K562 (cell line): ENCODE data around the gene NUCKS1. TPM values are rescaled to one million over a fixed set of nuclear protein-coding genes. Genes with fewer than 3 reads are reported as not detected.

Experiments
- CCNT2 ChIP-seq: IDR thresholded peaks from 2 replicates; pipeline ENCODE4 v1.6.1; 2011; ENCODE audit warnings: borderline replicate concordance, low read depth, mild to moderate bottlenecking, moderate library complexity, mixed read lengths, low read length; ENCODE audit not compliant: insufficient read length; ENCODE audit errors: extremely low read depth
- CHCHD3 ChIP-seq: fragments of 250-450 bp; sonication (Bioruptor Pico); IDR thresholded peaks from 2 replicates; pipeline ENCODE4 v2.1.2; 2022; ENCODE audit warnings: mild to moderate bottlenecking
- ERF ChIP-seq: fragments of 450-650 bp; formaldehyde crosslinking; IDR thresholded peaks from 2 replicates; pipeline ENCODE4 v1.4.0; 2020; ENCODE audit warnings: mild to moderate bottlenecking, mixed read lengths
- HDAC6 ChIP-seq: IDR thresholded peaks from 2 replicates; pipeline ENCODE4 v1.6.1; 2012; ENCODE audit warnings: low read depth, mild to moderate bottlenecking, control low read depth, inconsistent platforms, low read length, moderate library complexity
- HMGN3 ChIP-seq: IDR thresholded peaks from 2 replicates; pipeline ENCODE4 v1.6.1; 2011; ENCODE audit warnings: borderline replicate concordance, low read depth, mild to moderate bottlenecking, mixed read lengths, low read length; ENCODE audit not compliant: insufficient read length; ENCODE audit errors: extremely low read depth
- IFI16 ChIP-seq: fragments of 250-450 bp; sonication (Bioruptor Pico); IDR thresholded peaks from 2 replicates; pipeline ENCODE4 v2.1.2; 2022; ENCODE audit warnings: mild to moderate bottlenecking, inconsistent platforms
- KDM5B ChIP-seq: fragments of 200-600 bp; sonication (generic); IDR thresholded peaks from 2 replicates; pipeline ENCODE4 v1.6.1; 2012; ENCODE audit warnings: low read depth, mild to moderate bottlenecking, moderate library complexity, low read length, control low read depth, inconsistent platforms; ENCODE audit not compliant: insufficient replicate concordance
- KHSRP ChIP-seq: fragments of 450-650 bp; IDR thresholded peaks from 2 replicates; pipeline ENCODE4 v1.6.1; 2017
- RNF2 ChIP-seq: sonication (generic); IDR thresholded peaks from 2 replicates; pipeline ENCODE4 v1.6.1; 2016
- TRIM28 ChIP-seq: fragments of 450-650 bp; IDR thresholded peaks from 2 replicates; pipeline ENCODE4 v1.6.1; 2017
- U2AF1 ChIP-seq: fragments of 200-400 bp; formaldehyde crosslinking; optimal IDR thresholded peaks from 2 replicates; pipeline ENCODE3; 2017; ENCODE audit warnings: mild to moderate bottlenecking, low read depth, low read length, moderate library complexity
- ZNF124 ChIP-seq: sonication (generic); formaldehyde crosslinking; IDR thresholded peaks from 2 replicates; pipeline ENCODE4 v1.8.1; 2022; ENCODE audit warnings: missing genetic modification reagents
- ZNF184 ChIP-seq: sonication (generic); formaldehyde crosslinking; IDR thresholded peaks from 2 replicates; pipeline ENCODE4 v1.5.0; 2020; ENCODE audit warnings: missing genetic modification reagents
- ZNF444 ChIP-seq: fragments of 250-450 bp; sonication (Bioruptor Pico); IDR thresholded peaks from 2 replicates; pipeline ENCODE4 v1.4.0; 2020; ENCODE audit warnings: mild to moderate bottlenecking, moderate library complexity
- ZNF583 ChIP-seq: fragments of 250-450 bp; sonication (Bioruptor Pico); IDR thresholded peaks from 2 replicates; pipeline ENCODE4 v1.4.0; 2020
- ZNF589 ChIP-seq: fragments of 200-800 bp; sonication (Bioruptor generic); IDR thresholded peaks from 2 replicates; pipeline ENCODE4 v1.6.1; 2016; ENCODE audit warnings: low read depth, missing genetic modification characterization, missing compliant biosample characterization
- polyA plus RNA-seq, 8 experiments: library from polyadenylated mRNA; depleted of rRNA in 4 of 8; stranded (reverse) in 5 of 8; unstranded in 3 of 8; fragments of >200 nt; fragmentation: Nextera tagmentation in 2 of 8; fragmentation: Illumina TruSeq in 1 of 8; extraction: Ambion mirVana in 2 of 8; extraction: Trizol in 1 of 8; gene quantifications; 2 replicates each; pipeline versions ENCODE4 v1.2.1 to v1.2.3, GENCODE V29; 2011 to 2014; ENCODE audit warnings: inconsistent platforms in 1 of 8, missing spikeins in 1 of 8
- total RNA-seq, 7 experiments: library from RNA; depleted of rRNA in 6 of 7; stranded (reverse); fragments of >200 nt in 6 of 7; fragmentation: Illumina TruSeq in 2 of 7; extraction: Trizol in 2 of 7; gene quantifications; 2 replicates each; pipeline versions ENCODE4 v1.2.1 to v1.2.3, GENCODE V29; 2011 to 2021; ENCODE audit warnings: low replicate concordance in 1 of 7
- TF ChIP-seq, protein P1 (sequence below): sonication (generic); formaldehyde crosslinking; IDR thresholded peaks from 2 replicates; pipeline ENCODE4 v1.8.1; 2023; ENCODE audit warnings: mild to moderate bottlenecking, missing genetic modification reagents
- TF ChIP-seq, protein P2 (sequence below): conservative IDR thresholded peaks from 2 replicates; pipeline ENCODE4 v1.6.1; 2011; ENCODE audit warnings: low read depth, mild to moderate bottlenecking, low read length; ENCODE audit not compliant: control insufficient read depth
- TF ChIP-seq, protein P3 (sequence below): fragments of 450-650 bp; formaldehyde crosslinking; IDR thresholded peaks from 2 replicates; pipeline ENCODE4 v1.4.0; 2020; ENCODE audit warnings: mild to moderate bottlenecking, mixed read lengths
- TF ChIP-seq, protein P4 (sequence below): fragments of 450-650 bp; IDR thresholded peaks from 2 replicates; pipeline ENCODE4 v1.6.1; 2018; ENCODE audit warnings: mild to moderate bottlenecking, low read depth; ENCODE audit not compliant: partially characterized antibody

NUCKS1 gene
- total and polyA plus RNA-seq, 9 of the 15 experiments (the other 6 are each of a cell fraction or from before 2014, with no cell fraction given) = 66.7 to 244 (median 149) TPM

DNA sequence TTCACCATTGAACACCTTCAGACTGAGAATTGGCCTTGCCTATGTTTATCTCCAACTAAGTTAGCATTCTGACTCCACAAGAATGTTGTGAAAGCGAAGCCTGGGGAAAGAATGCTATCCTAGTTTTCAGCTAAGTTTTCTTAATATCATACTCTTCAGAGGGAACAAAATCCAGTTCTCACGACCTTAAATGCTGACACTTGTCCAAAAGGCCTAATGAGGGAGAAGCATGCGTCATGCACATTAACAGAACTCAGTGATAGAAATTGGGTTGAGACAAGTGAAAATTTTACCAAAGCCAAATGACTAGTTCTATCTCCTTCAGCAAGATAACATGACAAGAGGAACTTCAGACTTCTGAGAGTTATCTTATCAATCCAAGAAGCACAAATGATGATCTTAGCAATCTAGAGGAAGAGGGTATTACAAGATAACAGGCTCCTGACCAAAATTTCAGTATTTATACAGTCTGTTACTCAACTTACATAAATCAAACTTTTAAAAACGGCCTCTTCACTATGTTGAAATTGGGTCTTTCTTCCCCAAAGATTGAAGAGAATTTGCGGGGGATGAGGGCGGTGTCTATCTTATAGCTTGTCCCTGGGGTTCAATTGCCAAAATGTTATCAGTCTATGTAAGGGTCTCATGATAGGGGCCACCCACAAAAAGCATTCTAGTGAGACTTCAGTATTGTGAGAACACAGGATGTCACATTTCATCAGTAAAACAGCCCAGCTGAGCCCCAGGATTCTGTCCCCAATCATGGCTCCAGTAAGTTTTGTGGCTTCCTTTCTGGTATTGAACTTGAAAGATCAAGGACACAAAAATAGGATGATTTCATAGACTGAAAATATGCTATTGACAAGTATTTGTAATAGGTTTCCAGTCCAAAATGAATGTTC, 43.1 kb downstream of the NUCKS1 start (continued):
- TF ChIP-seq, protein P1, sequence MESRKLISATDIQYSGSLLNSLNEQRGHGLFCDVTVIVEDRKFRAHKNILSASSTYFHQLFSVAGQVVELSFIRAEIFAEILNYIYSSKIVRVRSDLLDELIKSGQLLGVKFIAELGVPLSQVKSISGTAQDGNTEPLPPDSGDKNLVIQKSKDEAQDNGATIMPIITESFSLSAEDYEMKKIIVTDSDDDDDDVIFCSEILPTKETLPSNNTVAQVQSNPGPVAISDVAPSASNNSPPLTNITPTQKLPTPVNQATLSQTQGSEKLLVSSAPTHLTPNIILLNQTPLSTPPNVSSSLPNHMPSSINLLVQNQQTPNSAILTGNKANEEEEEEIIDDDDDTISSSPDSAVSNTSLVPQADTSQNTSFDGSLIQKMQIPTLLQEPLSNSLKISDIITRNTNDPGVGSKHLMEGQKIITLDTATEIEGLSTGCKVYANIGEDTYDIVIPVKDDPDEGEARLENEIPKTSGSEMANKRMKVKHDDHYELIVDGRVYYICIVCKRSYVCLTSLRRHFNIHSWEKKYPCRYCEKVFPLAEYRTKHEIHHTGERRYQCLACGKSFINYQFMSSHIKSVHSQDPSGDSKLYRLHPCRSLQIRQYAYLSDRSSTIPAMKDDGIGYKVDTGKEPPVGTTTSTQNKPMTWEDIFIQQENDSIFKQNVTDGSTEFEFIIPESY (CRISPR knock-in tag) = no peak
- TF ChIP-seq ERF (no peak), ZNF184 (CRISPR knock-in tag) (no peak), IFI16 (CRISPR knock-in tag) (no peak), ZNF589 (CRISPR knock-in tag) (0 out of 2 replicates have a peak, but pooled peaks have one; percentile 32), U2AF1 (no peak), TRIM28 (no peak), HMGN3 (no peak), KHSRP (no peak), CHCHD3 (CRISPR knock-in tag) (no peak), ZNF444 (no peak), HDAC6 (no peak), ZNF583 (CRISPR knock-in tag) (no peak), KDM5B (no peak), ZNF124 (CRISPR knock-in tag) (no peak), CCNT2 (peak; percentile 67), RNF2 (no peak)
- TF ChIP-seq, protein P2, sequence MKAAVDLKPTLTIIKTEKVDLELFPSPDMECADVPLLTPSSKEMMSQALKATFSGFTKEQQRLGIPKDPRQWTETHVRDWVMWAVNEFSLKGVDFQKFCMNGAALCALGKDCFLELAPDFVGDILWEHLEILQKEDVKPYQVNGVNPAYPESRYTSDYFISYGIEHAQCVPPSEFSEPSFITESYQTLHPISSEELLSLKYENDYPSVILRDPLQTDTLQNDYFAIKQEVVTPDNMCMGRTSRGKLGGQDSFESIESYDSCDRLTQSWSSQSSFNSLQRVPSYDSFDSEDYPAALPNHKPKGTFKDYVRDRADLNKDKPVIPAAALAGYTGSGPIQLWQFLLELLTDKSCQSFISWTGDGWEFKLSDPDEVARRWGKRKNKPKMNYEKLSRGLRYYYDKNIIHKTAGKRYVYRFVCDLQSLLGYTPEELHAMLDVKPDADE = no peak
- TF ChIP-seq, protein P3, sequence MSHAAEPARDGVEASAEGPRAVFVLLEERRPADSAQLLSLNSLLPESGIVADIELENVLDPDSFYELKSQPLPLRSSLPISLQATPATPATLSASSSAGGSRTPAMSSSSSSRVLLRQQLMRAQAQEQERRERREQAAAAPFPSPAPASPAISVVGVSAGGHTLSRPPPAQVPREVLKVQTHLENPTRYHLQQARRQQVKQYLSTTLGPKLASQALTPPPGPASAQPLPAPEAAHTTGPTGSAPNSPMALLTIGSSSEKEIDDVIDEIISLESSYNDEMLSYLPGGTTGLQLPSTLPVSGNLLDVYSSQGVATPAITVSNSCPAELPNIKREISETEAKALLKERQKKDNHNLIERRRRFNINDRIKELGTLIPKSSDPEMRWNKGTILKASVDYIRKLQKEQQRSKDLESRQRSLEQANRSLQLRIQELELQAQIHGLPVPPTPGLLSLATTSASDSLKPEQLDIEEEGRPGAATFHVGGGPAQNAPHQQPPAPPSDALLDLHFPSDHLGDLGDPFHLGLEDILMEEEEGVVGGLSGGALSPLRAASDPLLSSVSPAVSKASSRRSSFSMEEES = no peak
- TF ChIP-seq, protein P4, sequence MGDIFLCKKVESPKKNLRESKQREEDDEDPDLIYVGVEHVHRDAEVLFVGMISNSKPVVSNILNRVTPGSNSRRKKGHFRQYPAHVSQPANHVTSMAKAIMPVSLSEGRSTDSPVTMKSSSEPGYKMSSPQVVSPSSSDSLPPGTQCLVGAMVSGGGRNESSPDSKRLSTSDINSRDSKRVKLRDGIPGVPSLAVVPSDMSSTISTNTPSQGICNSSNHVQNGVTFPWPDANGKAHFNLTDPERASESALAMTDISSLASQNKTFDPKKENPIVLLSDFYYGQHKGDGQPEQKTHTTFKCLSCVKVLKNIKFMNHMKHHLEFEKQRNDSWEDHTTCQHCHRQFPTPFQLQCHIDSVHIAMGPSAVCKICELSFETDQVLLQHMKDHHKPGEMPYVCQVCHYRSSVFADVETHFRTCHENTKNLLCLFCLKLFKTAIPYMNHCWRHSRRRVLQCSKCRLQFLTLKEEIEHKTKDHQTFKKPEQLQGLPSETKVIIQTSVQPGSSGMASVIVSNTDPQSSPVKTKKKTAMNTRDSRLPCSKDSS = no peak
